HEK293 (cell line): ENCODE measurements around the gene MDM2.

Source experiments
- CTCF ChIA-PET: fragments of 350-600 bp; formaldehyde crosslinking; extraction: SDS; loops from one replicate; lab custom pipeline; 2021; ENCODE audit warnings: antibody characterized with exemption; lab: Yijun Ruan, JAX
- POLR2A ChIA-PET: fragments of 300-600 bp; formaldehyde crosslinking; extraction: SDS; loops from one replicate; lab custom pipeline; 2020; ENCODE audit warnings: antibody characterized with exemption, inconsistent platforms; lab: Yijun Ruan, JAX
- H3K27ac ChIP-seq: fragments of 200-500 bp; sonication (Bioruptor generic); 2 replicates; pipeline ENCODE4 v1.5.1; 2014; ENCODE audit warnings: low read depth, low read length, control low read depth, inconsistent platforms; ENCODE audit errors: extremely low read depth
- H3K36me3 ChIP-seq, 2 experiments: fragments of 200-500 bp in 1 of 2; sonication (Bioruptor generic) in 1 of 2; 1 replicate in 1 of 2; 2 replicates in 1 of 2; pipeline ENCODE4 v1.5.1; 2014 to 2017; ENCODE audit warnings: inconsistent platforms in 2 of 2, low read length in 2 of 2; ENCODE audit not compliant: control insufficient read depth in 2 of 2, insufficient read depth in 1 of 2
- H3K4me1 ChIP-seq: fragments of 200-500 bp; sonication (Bioruptor generic); 2 replicates; pipeline ENCODE4 v1.5.1; 2014; ENCODE audit warnings: mild to moderate bottlenecking, low read length, inconsistent platforms; ENCODE audit not compliant: control insufficient read depth, insufficient read depth
- H3K4me3 ChIP-seq: 2 replicates; pipeline ENCODE4 v1.5.1; 2011; ENCODE audit warnings: low read depth, mild to moderate bottlenecking, control low read depth, low read length, moderate library complexity
- H3K9me3 ChIP-seq: fragments of 200-500 bp; sonication (Bioruptor generic); 2 replicates; pipeline ENCODE4 v1.5.1; 2014; ENCODE audit warnings: low read depth, low read length, inconsistent platforms; ENCODE audit not compliant: control insufficient read depth, insufficient read depth
- PATZ1 ChIP-seq: fragments of 450-650 bp; formaldehyde crosslinking; IDR thresholded peaks from 2 replicates; pipeline ENCODE4 v1.5.1; 2016; ENCODE audit warnings: missing biosample characterization, missing genetic modification characterization
- PRDM1 ChIP-seq: fragments of 450-650 bp; formaldehyde crosslinking; IDR thresholded peaks from 2 replicates; pipeline ENCODE4; 2016; ENCODE audit warnings: missing biosample characterization, missing genetic modification characterization
- PRDM10 ChIP-seq: fragments of 450-650 bp; formaldehyde crosslinking; IDR thresholded peaks from 2 replicates; pipeline ENCODE4 v1.5.1; 2016; ENCODE audit warnings: missing biosample characterization, missing genetic modification characterization
- SCRT1 ChIP-seq: fragments of 450-650 bp; formaldehyde crosslinking; IDR thresholded peaks from 2 replicates; pipeline ENCODE4 v1.5.1; 2016; ENCODE audit warnings: missing biosample characterization, missing genetic modification characterization, borderline replicate concordance
- SETDB1 ChIP-seq: IDR thresholded peaks from one replicate; pipeline ENCODE4 v1.6.1; 2017; ENCODE audit warnings: mild to moderate bottlenecking, low read length, moderate library complexity, mixed read lengths; ENCODE audit not compliant: insufficient read length
- SP7 ChIP-seq: fragments of 450-650 bp; formaldehyde crosslinking; IDR thresholded peaks from 2 replicates; pipeline ENCODE4 v1.5.1; 2016; ENCODE audit warnings: missing biosample characterization, missing genetic modification characterization
- ZNF146 ChIP-seq: fragments of 450-650 bp; formaldehyde crosslinking; IDR thresholded peaks from 2 replicates; pipeline ENCODE4 v1.5.1; 2016; ENCODE audit warnings: missing biosample characterization, missing genetic modification characterization
- ZNF24 ChIP-seq: fragments of 450-650 bp; formaldehyde crosslinking; IDR thresholded peaks from 2 replicates; pipeline ENCODE4 v1.5.1; 2016; ENCODE audit warnings: missing biosample characterization, missing genetic modification characterization
- ZNF292 ChIP-seq: fragments of 450-650 bp; formaldehyde crosslinking; IDR thresholded peaks from 2 replicates; pipeline ENCODE4 v1.5.1; 2016; ENCODE audit warnings: low read depth, missing biosample characterization, missing genetic modification characterization, borderline replicate concordance
- TF ChIP-seq, protein P1 (sequence below): fragments of 450-650 bp; formaldehyde crosslinking; IDR thresholded peaks from 2 replicates; pipeline ENCODE4 v1.5.1; 2016; ENCODE audit warnings: missing biosample characterization, missing genetic modification characterization

MDM2 gene

DNA sequence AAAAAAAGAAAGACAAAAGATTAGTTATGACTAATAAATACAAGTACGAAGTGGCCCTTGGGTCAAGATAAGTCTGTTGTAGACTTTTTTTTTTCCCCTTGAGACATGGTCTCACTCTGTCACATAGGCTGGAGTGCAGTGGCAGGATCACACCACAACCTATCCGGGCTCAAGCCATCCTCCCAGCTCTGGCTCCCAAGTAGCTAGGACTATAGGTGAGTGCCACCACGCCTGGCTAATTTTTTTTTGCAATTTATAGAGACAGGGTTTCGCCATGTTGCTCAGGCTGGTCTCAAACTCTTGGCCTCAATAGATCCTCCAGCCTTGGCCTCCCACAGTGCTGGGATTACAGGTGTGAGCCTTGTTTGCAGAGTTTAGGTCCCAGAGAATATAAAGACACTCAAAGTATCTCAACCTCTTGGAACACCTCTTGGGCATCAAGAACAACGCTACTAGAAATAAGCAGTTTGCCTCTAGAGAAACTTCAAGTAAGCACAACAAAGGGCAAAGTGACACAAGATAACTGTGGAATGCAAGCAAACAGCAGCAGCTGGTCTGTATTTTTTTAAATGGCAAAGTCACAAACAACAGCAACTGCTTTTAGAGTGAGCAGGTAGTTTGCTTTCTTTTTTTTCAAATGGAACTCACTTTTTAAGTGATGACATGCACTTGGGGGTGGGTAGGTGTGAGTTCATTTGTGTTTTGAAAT lies 3.9 kb upstream of the MDM2 start (continued):
- TF ChIP-seq, protein P1, sequence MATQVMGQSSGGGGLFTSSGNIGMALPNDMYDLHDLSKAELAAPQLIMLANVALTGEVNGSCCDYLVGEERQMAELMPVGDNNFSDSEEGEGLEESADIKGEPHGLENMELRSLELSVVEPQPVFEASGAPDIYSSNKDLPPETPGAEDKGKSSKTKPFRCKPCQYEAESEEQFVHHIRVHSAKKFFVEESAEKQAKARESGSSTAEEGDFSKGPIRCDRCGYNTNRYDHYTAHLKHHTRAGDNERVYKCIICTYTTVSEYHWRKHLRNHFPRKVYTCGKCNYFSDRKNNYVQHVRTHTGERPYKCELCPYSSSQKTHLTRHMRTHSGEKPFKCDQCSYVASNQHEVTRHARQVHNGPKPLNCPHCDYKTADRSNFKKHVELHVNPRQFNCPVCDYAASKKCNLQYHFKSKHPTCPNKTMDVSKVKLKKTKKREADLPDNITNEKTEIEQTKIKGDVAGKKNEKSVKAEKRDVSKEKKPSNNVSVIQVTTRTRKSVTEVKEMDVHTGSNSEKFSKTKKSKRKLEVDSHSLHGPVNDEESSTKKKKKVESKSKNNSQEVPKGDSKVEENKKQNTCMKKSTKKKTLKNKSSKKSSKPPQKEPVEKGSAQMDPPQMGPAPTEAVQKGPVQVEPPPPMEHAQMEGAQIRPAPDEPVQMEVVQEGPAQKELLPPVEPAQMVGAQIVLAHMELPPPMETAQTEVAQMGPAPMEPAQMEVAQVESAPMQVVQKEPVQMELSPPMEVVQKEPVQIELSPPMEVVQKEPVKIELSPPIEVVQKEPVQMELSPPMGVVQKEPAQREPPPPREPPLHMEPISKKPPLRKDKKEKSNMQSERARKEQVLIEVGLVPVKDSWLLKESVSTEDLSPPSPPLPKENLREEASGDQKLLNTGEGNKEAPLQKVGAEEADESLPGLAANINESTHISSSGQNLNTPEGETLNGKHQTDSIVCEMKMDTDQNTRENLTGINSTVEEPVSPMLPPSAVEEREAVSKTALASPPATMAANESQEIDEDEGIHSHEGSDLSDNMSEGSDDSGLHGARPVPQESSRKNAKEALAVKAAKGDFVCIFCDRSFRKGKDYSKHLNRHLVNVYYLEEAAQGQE (tag by site-specific recombination), result no peak
- TF ChIP-seq SCRT1 (tag by site-specific recombination), result no peak
- TF ChIP-seq PATZ1 (tag by site-specific recombination), result no peak
- TF ChIP-seq SETDB1, result no peak

DNA sequence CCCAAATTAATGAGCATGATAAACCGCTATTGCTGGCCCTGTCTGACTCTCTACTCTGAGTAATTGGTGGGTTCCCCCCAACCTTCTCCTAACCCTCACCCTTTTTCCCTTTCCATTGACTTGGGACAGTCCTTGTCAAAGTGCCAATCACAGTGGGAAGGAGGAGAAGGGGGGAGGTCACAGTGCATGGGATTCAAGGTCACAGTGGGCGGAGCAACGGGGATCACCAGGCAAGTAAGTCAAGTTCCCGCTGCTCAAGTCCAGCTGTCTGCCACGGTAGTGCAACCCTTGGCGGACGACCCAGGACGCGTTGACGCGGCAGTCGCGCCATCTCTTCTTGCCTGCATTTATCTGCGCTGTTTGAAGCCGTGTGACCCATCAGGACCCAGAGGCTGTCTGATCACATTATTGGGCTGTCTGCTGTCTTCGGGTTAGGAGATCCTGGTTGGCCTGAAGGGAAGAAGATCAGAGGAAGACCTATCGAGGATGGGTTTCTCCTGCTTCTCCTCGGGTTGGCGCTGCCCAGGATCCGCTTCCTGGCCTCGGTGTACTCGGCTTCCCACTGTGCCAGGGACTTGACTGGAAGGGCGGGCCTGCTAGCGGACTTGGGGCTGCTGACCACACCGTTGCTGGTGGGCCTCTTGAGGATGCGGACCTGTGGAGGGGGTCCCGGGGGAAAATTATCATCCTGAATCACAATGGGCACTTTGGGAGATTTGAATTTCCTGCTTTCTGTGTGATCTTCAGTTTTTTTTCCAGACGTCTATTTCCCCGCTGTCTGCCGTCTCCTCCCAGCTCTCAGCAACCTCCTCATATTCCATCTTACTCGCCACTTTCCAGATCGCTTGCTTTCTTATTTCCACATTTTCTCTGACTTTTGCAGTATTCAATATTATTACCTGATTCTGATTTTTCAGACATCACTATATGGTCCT lies 3.1 kb upstream of the MDM2 start:
- POLR2A ChIA-PET, result no interaction called here
- TF ChIP-seq SP7 (tag by site-specific recombination) (0 out of 2 replicates have a peak, but pooled peaks have one; percentile 14), PRDM10 (tag by site-specific recombination) (peak; percentile 50; the same call in 1 of the 2 replicates), ZNF146 (tag by site-specific recombination) (no peak), ZNF24 (tag by site-specific recombination) (no peak), PRDM1 (peak; percentile 40), ZNF292 (tag by site-specific recombination) (no peak)
- Histone ChIP-seq H3K36me3 (peaks cover 6 to 10% of the 10 kb centered on the region in 2 experiments), H3K4me3 (no peak overlapping the region), H3K9me3 (no peaks in the 10 kb centered on the region), H3K27ac (no peak overlapping the region), H3K4me1 (no peaks in the 10 kb centered on the region; the same call in 1 of the 2 replicates)
- CTCF ChIA-PET, result interaction anchor here (0.5 to 0.6 kb wide), 2 partner anchors 17 to 69 kb away, joined by 3 to 4 read pairs; no protein-coding TSS in a partner anchor
